H1 (cell line): ENCODE data around the gene UBAP2.

Experiments used
- CTCF ChIP-seq, 3 experiments: IDR thresholded peaks; 1 replicate in 2 of 3; 2 replicates in 1 of 3; pipeline versions ENCODE4 v1.5.1 to v1.6.1; 2011; ENCODE audit warnings: low read length in 3 of 3, mild to moderate bottlenecking in 3 of 3, inconsistent platforms in 2 of 3, low read depth in 1 of 3, moderate library complexity in 1 of 3; ENCODE audit not compliant: insufficient read depth in 1 of 3; ENCODE audit errors: control extremely low read depth in 1 of 3
- EGR1 ChIP-seq: IDR thresholded peaks from 2 replicates; pipeline ENCODE4 v1.6.1; 2011; ENCODE audit warnings: low read depth, low read length, borderline replicate concordance
- POLR2A ChIP-seq, 2 experiments: IDR thresholded peaks; 1 replicate in 1 of 2; 2 replicates in 1 of 2; pipeline ENCODE4 v1.6.1; 2011; ENCODE audit warnings: low read depth in 2 of 2, low read length in 2 of 2, mild to moderate bottlenecking in 2 of 2; ENCODE audit errors: control extremely low read depth in 1 of 2
- SIRT6 ChIP-seq: IDR thresholded peaks from one replicate; pipeline ENCODE4 v1.7.1; 2012; ENCODE audit warnings: low read length, inconsistent platforms
- SP2 ChIP-seq: IDR thresholded peaks from 2 replicates; pipeline ENCODE4 v1.6.1; 2012; ENCODE audit warnings: mild to moderate bottlenecking, low read length, inconsistent platforms
- TAF1 ChIP-seq: IDR thresholded peaks from 2 replicates; pipeline ENCODE4 v1.6.1; 2011; ENCODE audit warnings: mild to moderate bottlenecking, low read depth, low read length

- TF ChIP-seq TAF1, result no peak
- no peak for TF ChIP-seq CTCF (IDR thresholded peaks at IDR 0.05; ENCODE audit: control extremely low read depth in 1 of 3, insufficient read depth in 1 of 3, low read depth in 1 of 3, low read length in 3 of 3)
- no peak for TF ChIP-seq SIRT6
- no peak for TF ChIP-seq EGR1
- no peak for TF ChIP-seq SP2
- TF ChIP-seq POLR2A (IDR thresholded peaks at IDR 0.05; ENCODE audit: control extremely low read depth in 1 of 2, low read depth in 2 of 2, low read length in 2 of 2), result no peak
These were observed 48.1 kb upstream of the UBAP2 start for GRCh38 chr9:34096751-34097150.
